GM19023 (cell line): ENCODE measurements around the gene LRRD1.
"Not testable (repeated sequence)": the region's sequence is repeated elsewhere in the genome, so short reads cannot be mapped to it uniquely, and the experiment has no call there.

ENCODE experiments used
- ATAC-seq: cut with Tn5 transposase; IDR thresholded peaks from one replicate; pipeline ENCODE4 v1.9.1; 2021; ENCODE audit warnings: mild to moderate bottlenecking, moderate library complexity; ENCODE audit not compliant: unreplicated experiment

The LRRD1 gene

DNA sequence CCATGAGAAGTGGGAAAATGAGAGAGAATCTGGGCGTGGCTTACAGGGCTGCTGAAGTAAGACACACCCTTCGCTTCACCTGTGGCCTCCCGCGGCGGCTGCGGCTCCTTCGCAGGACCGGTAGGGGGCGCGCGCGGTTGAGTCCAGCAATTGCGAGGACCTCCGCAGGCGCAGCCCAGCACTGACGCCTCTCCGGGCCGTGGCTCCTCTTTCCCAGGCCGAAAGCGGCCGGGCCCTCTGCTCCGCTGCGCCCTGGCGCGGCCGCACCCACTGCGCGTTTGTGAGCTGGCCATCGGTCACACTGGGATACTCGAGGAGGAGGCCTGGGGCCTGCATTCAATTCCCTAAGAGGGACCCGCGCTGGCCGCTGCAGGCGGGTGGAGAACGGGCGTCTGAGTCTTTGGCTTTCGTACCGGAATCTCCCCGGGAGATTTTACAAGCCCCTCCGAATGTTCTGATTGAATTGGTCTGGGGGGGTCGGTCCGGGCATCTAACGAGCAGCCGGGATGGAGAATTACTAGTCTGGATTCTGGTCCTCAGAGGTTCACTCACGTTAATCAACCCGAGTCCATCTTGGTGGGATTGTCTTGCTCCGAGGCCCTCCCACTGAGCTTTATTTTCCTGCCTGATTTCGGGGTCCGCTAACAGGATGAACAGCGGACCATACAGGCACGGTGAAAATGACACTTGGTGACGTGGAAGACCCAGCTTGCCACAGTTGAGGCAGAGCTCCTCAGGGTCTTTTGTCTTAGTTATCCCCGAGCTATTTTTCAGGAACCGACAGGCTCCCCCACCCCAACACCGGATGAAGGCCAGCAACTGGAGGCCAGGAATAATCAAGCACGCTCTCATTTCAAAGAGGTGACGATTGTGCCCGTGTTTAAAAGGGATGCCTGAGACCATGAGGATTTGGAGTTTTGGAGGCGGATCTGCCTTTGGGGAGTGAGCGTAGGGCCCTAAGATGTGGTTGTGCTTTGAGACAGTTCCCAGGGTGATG is at the start of gene LRRD1:
LRRD1 (minus strand) TSS at position 215 of the 997 bp plus-strand sequence. CDS start 13,940 bp downstream, outside the sequence.
- peak; percentile 100 for ATAC-seq

DNA sequence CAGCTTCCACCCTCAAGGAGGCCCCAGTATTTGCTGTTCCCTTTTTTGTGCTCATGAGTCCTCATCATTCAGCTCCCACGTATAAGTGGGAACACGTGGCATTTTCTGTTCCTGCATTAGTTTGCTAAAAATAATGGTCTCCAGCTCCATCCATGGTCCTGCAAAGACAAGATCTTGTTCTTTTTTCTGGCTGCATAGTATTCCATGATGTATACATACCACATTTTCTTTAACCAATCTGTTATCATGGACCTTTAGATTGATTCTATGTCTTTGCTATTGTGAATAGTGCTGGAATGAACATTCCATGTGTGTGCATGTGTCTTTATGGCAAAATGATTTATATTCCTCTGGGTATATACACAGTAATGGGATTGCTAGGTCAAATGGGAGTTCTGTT is 49.8 kb upstream of the LRRD1 start:
- no peak for ATAC-seq

DNA sequence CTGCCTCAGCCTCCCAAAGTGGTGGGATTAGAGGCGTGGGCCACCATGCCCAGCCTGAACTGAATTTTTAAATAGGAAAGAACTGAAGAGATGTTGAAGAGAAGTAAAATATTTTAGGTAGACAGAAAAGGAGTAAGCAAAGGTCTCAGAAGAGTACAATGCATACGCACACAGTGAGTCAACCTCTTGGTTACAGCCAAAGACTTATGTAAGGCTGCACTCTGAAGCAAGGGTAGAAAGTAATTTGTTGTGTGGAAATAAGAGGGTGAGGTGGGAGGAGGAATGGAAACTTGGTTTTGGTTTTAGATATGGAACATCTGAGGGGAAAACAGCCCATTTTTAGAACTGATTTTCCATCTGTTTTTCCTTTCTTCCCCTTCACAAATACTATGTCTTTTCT is 49.2 kb upstream of the LRRD1 start:
- no peak for ATAC-seq

DNA sequence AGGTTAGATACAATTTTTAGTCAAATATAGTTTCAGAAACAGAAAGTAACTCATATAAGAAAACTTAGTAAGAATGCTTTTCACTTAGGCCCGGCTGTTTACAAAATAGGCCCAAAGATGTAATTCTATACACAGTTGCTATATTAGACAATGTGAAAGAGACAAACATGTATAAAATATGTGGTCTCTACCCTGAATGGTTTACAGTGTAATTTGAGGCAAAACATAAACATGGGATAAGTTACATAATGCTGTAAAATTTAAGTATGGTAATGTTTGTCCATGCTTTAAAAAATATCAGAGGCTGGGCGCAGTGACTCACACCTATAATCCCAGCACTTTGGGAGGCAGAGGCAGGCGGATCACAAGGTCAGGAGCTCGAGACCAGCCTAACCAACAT is 48.0 kb upstream of the LRRD1 start:
- no peak for ATAC-seq

DNA sequence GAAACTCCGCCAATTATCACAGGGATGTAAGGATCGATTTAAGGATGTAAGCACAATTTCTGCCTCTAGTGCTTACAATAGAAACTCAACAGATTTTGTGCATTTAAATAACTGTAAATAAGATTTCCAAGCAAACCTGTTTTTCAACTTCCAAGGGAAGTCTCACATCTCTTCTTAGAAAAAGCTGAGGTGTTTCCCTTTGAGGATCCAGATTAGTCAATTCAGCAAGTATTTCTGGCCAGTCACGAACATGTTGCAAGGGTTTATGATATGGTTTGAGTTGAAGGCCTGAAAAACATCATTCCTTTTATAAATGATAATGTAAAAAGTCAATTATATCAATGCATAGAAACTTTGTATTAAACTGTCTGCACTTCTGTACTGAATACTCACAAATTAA is 42.8 kb upstream of the LRRD1 start:
- ATAC-seq: no peak

DNA sequence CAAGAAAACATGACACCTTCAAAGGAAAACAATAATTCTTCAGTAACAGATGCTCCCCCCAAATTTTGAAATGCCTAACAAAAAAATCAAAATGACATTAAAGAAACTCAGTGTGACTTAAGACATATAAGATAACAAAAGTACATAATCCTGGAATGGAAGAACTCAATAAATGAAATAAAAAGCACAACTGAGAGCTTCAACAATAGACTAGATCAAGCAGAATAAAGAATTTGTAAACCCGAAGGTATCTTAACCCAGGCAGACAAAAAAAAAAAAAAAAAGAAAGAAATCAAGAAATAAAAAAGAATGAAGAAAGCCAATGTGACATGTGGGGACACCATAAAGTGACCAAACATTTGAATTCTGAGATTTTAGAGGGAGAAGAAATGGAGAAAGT is 27.7 kb upstream of the LRRD1 start:
- no peak for ATAC-seq

DNA sequence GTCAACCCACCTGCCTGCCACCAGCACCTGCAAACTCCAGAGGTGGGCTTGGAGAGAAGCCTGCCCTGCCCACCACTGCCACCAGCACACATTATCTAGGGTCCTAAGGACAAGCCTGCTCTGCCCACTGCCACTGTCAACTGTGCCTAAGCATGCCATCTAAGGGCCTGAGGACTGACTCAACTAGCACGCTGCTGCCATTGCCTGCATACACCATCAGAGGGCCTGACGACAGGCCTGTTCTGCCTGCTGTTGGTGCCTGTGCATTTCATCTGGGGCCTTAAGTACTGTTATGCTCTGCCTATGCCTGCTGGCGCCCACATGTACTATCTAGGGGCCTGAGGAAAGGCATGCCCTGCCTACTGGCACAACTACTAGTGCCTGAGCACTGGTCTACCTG is 27.0 kb upstream of the LRRD1 start:
- no peak for ATAC-seq

DNA sequence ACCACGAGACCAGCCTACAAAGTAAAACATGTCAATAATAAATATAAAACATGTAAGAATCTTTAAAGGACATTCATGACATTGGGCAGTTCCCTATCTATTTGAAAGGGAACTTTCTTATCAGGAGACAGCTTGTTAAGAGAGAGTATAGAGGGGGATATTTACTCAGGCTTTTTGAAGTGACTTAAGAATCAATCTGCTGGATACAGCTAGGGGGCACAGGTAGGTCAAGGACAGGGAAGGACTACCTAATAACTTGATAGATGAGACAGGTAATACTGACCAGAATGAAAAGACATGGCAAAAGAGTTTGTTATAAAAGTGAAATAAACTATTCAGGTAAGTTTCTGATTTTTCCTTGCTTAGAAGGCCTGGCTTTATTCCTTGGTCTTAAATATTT is 21.8 kb upstream of the LRRD1 start:
- ATAC-seq: no peak

DNA sequence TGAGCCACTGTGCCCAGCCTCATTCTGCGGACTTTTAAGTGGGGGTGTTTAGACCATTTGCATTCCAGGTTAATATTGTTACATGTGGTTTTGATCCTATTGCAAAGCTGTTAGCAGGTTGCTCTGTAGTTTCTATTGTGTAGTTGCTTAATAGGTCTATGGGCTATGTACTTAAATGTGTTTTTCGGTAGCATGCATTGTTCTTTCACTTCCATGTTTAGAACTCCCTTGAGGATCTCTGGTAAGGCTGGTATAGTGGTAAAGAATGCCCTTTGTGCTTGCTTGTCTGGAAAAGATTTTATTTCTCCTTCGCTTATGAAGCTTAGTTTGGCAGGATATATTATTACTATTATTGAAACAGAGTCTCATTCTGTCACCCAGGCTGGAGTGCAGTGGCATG is 13.4 kb upstream of the LRRD1 start:
- ATAC-seq: no peak

DNA sequence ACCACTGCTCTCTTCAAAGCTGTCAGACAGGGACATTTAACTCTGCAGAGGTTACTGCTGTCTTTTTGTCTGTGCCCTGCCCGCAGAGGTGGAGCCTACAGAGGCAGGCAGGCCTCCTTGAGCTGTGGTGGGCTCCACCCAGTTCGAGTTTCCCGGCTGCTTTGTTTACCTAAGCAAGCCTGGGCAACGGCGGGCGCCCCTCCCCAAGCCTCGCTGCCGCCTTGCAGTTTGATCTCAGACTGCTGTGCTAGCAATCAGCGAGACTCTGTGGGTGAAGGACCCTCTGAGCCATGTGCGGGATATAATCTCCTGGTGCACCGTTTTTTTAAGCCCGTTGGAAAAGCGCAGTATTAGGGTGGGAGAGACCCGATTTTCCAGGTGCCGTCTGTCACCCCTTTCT is 10.3 kb upstream of the LRRD1 start:
- ATAC-seq: not testable (repeated sequence)

DNA sequence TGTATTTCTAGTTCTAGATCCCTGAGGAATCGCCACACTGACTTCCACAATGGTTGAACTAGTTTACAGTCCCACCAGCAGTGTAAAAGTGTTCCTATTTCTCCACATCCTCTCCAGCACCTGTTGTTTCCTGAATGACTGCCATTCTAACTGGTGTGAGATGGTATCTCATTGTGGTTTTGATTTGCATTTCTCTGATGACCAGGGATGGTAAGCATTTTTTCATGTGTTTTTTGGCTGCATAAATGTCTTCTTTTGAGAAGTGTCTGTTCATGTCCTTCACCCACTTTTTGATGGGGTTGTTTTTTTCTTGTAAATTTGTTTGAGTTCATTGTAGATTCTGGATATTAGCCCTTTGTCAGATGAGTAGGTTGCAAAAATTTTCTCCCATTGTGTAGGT is 5.4 kb upstream of the LRRD1 start:
- not testable (repeated sequence) for ATAC-seq

DNA sequence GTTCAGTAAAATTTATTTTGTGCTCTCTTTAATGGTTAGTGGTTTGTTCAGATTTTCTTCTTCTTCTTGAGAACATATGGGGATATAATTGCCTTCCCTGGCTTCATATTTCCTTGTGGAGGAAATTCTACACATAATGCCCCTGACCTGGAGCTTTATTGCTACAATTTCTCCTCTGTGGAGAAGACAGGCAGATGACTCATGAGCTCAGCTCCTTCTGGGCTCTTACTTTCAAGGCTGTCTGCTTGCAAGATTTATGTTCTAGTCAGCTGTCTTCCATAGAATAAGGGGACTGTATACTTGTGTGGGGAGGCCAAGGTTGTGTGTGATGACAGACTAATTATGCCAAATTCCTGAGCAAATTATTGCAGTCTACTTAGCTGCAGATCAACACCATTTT is 1.6 kb downstream of the LRRD1 start:
- no peak for ATAC-seq

DNA sequence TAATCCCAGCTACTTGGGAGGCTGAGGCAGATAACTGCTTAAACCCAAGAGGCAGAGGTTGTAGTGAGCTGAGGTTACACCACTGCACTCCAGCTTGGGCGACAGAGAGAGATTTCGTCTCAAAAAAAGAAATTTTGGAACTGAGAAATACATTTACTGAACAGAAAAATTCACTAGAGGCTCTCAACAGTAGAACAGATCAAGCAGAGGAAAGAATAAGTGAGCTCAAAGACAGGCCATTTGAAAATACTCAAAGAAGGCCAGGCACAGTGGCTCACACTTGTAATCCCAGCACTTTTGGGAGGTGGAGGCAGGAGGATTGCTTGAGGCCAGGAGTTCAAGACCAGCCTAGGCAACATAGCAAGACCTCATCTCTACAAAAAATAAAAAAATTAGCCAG is 9.4 kb downstream of the LRRD1 start:
- ATAC-seq: not testable (repeated sequence)

DNA sequence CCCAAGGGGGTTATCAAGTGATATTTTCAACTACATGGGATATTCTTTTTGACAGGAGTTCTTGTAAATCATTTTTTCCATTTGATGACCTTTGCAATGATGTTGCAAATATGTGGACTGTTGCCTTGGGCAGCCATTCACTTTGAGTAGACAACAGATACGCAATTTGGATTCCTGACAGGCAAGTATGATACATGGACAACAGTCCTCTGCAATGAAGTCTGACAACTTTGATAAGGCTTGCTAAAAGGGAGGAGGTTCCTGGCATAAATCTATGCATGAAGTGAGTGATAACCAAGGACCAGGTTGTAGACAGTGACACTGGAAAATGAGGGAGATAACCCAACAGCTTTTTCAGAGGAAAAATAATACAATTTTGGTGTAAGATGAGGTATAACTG is 17.7 kb downstream of the LRRD1 start:
- no peak for ATAC-seq

DNA sequence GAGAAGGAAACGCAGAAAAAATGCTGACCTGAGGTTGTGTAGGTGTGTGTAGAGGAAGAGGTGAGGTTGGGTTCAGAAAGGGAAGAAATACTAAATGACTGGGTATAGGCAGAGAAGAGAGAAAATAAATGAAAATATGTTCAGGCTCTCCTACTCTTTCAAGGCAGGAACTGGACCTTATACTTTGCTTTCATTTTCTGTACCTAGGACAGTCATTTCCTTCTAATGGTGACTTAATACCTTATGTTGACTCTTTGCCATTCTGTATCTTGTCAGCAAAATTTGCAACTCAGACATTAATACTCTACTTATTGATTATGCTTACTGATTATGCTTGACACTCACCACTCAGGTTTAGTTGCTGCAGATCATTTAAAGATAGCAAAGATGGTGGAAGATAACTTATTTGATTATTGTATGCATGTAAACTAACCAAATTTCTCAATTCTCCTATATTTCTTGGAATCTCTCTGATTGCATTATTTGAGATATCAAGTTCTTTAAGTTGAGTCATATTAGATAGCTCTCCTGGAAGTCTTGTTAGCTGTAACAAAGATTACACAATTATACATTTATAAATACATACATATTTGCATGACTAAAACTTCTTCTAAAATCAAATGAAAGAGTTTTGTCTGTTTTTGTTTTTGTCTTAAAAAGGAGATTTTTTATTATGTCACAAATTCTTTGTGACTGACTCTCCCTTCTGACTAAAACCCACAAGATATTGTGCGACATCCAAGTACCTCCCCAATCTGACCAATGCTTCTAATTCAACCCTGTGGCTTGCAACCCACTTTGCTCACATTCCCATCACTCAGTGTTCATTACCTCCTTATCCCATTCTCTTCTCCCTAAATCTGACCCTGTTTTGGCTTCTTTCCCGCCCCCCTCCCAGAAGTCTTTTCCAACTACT is 20.0 kb downstream of the LRRD1 start:
- ATAC-seq: peak; percentile 70

DNA sequence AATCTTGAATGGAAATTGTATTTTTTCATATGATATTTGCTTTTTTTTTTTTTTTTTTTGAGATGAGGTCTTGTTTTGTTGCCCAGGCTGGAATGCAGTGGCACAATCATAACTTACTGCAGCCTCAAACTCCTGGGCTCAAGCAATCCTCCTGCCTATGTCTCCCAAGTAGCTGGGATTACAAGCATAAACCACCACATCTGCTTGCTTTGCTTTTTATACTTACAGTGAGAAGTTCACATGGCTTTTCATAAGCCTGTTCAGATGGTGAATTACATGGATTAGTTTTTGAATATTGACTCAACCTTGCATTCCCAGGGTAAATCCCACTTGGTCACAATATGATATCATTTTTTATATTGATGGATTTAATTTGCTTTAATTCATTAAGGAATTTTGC is 22.0 kb downstream of the LRRD1 start:
- no peak for ATAC-seq

DNA sequence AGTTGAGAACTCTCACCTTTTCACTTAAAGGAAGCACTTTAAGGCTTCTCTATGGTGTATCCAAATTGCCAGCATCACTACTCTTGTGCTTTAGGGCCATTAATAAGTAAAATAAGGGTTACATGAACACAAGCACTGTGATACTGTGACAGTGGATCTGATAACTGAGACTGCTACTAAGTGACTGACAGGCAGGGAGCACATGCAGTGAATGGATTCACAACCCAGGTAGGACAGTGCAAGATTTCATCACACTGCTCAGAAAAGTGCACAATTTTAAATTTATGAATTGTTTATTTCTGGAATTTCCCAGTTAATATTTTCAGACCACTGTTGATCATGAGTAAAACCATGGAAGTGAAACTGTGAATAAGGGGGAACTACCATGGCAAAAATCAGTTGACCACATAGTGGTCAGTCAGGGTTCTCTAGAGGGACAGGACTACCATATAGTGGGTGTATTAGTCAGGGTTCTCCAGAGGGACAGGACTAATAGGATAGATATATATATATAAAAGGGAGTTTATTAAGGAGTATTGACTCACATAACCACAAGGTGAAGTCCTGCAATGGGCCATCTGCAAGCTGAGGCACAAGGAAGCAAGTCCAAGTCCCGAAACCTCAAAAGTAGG is 23.7 kb downstream of the LRRD1 start:
- ATAC-seq: no peak

DNA sequence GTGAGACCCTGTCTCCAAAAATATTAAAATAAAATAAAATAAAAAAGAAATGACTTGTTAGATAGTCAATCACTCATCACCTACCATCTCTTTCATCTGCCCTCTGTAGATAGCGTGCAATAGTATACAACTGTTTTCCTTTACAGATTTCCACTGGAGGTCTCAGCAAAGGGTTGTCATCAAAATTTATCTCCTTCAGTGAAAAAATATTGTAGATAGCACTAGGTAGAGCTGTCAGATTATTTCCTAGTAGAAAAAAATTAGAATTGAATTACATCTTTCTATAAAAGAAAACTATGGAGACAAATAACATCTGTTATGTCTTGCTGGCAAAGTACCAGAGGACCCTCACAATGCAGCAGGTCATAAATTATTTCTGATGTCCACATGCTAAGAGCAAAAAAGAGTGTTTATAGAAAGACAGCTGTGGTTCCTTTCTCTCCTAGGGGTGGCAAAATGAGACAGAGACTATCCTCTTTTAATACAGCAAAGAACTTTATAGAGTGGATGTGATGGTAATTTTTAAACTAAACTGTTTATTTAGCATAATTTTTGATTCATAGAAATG is 28.4 kb downstream of the LRRD1 start:
- ATAC-seq: no peak

DNA sequence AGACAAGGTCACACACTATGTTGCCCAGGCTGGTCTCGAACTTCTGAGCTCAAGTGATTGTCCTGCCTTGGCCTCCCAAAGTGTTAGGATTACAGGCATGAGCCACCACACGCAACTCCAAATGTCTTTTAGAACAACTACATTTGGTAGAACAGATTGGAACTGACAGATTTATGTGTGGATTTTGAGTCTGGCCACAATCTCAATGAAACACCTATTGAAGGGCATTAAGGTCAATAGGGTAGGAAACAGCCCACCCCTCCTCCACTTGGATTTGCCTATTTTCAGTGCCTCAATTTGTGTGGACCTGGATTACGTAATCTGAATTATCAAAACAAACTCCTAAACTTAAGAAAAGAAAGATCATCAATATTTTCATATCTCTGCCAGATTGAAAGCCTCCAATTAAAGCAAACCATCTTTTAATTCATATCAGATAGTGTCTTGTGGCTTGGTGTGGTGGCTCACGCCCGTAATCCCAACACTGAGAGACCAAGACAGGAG is 29.2 kb downstream of the LRRD1 start:
- no peak for ATAC-seq

DNA sequence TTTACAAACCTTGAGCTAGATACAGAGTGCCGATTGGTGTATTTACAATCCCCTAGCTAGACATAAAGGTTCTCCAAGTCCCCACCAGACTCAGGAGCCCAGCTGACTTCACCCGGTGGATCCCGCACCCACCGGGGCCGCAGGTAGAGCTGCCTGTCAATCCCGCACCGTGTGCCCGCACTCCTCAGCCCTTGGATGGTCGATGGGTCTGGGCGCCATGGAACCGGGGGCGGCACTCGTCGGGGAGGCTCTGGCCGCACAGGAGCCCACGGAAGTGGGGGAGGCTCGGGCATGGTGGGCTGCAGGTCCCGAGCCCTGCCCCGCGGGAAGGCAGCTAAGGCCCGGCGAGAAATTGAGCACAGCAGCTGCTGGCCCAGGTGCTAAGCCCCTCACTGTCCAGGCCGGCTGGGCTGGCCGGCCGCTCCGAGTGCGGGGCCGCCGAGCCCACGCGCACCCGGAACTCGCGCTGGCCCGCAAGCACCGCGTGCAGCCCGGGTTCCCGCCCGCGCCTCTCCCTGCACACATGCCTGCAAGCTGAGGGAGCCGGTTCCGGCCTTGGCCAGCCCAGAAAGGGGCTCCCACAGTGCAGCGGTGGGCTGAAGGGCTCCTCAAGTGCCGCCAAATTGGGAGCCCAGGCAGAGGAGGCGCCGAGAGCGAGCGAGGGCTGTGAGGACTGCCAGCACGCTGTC is 35.6 kb downstream of the LRRD1 start:
- ATAC-seq: not testable (repeated sequence)
